CD14-positive monocyte (primary cell): Measurements from ENCODE around the gene ZNF202. TPM values are rescaled to one million over a fixed set of nuclear protein-coding genes. Genes with fewer than 3 reads are reported as not detected.

Experiments used
- DNase-seq, 3 donors: peaks; one replicate each; pipeline ENCODE4 v3.0.0-alpha.2; 2011 to 2022
- H2AFZ ChIP-seq: 2 replicates; pipeline ENCODE4 v1.6.0; 2012; ENCODE audit warnings: mild to moderate bottlenecking, low read depth, low read length, inconsistent platforms; ENCODE audit not compliant: insufficient read depth, poor library complexity, severe bottlenecking
- H3K27ac ChIP-seq, 2 donors: 1 replicate in 1 of 2; 2 replicates in 1 of 2; pipeline ENCODE4 v1.5.1; 2012 to 2013; ENCODE audit warnings: low read length in 2 of 2, control low read depth in 1 of 2, inconsistent platforms in 1 of 2, low read depth in 1 of 2, mild to moderate bottlenecking in 1 of 2
- H3K27me3 ChIP-seq, 2 donors: one replicate each; pipeline versions ENCODE4 v1.6.0 to v1.6.1; 2011 to 2013; ENCODE audit warnings: low read length in 2 of 2; ENCODE audit not compliant: control insufficient read depth in 2 of 2, insufficient read depth in 2 of 2
- H3K36me3 ChIP-seq, 2 donors: replicated peaks in 1 of 2; 1 replicate in 1 of 2; 2 replicates in 1 of 2; pipeline versions ENCODE4 v1.5.1 to v1.6.1; 2012 to 2013; ENCODE audit warnings: low read length in 2 of 2, control low read depth in 1 of 2, inconsistent platforms in 1 of 2, mild to moderate bottlenecking in 1 of 2; ENCODE audit not compliant: insufficient read depth in 2 of 2, control insufficient read depth in 1 of 2
- H3K4me1 ChIP-seq, 2 donors: 1 replicate in 1 of 2; 2 replicates in 1 of 2; pipeline versions ENCODE4 v1.5.1 to v1.6.1; 2012 to 2013; ENCODE audit warnings: low read length in 2 of 2, control low read depth in 1 of 2, inconsistent platforms in 1 of 2, mild to moderate bottlenecking in 1 of 2, moderate library complexity in 1 of 2; ENCODE audit not compliant: insufficient read depth in 2 of 2, control insufficient read depth in 1 of 2
- H3K4me2 ChIP-seq: replicated peaks from 2 replicates; pipeline ENCODE3; 2012; ENCODE audit warnings: low read length, moderate library complexity, mild to moderate bottlenecking; ENCODE audit not compliant: poor library complexity, severe bottlenecking; ENCODE audit errors: extremely low read depth
- H3K4me3 ChIP-seq, 3 experiments: fragments of 200-600 bp in 1 of 3; sonication (generic) in 1 of 3; replicated peaks in 1 of 3; 1 replicate in 2 of 3; 2 replicates in 1 of 3; pipeline ENCODE4 v1.5.1; 2011 to 2013; ENCODE audit warnings: low read length in 3 of 3, mild to moderate bottlenecking in 3 of 3, control low read depth in 2 of 3, low read depth in 2 of 3, inconsistent platforms in 1 of 3, moderate library complexity in 1 of 3
- H3K79me2 ChIP-seq: 2 replicates; pipeline ENCODE4 v1.6.0; 2012; ENCODE audit warnings: mild to moderate bottlenecking, control low read depth, inconsistent platforms, low read length, moderate library complexity; ENCODE audit not compliant: insufficient read depth
- H3K9ac ChIP-seq: 2 replicates; pipeline ENCODE4 v1.6.0; 2017; ENCODE audit warnings: low read length, mild to moderate bottlenecking; ENCODE audit not compliant: insufficient read depth, poor library complexity, severe bottlenecking
- H3K9me3 ChIP-seq, 2 donors: replicated peaks in 1 of 2; 1 replicate in 1 of 2; 2 replicates in 1 of 2; pipeline versions ENCODE4 v1.5.1 to v1.6.1; 2012 to 2013; ENCODE audit warnings: low read length in 2 of 2, control low read depth in 1 of 2; ENCODE audit not compliant: control insufficient read depth in 1 of 2, insufficient read depth in 1 of 2
- H4K20me1 ChIP-seq: 2 replicates; pipeline ENCODE4 v1.6.0; 2012; ENCODE audit warnings: mild to moderate bottlenecking, low read length, control low read depth, moderate library complexity; ENCODE audit not compliant: insufficient read depth
- H3K27ac Mint-ChIP-seq, 7 donors: one replicate each; pipeline ENCODE4 v1.8.0; 2020; ENCODE audit warnings: mild to moderate bottlenecking in 7 of 7, mixed read lengths in 7 of 7, moderate library complexity in 6 of 7, inconsistent platforms in 2 of 7
- H3K27me3 Mint-ChIP-seq, 3 donors: one replicate each; pipeline ENCODE4 v1.8.0; 2021 to 2022; ENCODE audit warnings: low read depth in 3 of 3, mild to moderate bottlenecking in 3 of 3, mixed read lengths in 3 of 3, moderate library complexity in 3 of 3, inconsistent platforms in 1 of 3
- H3K36me3 Mint-ChIP-seq, 2 donors: one replicate each; pipeline ENCODE4 v1.8.0; 2020; ENCODE audit warnings: mixed read lengths in 2 of 2, inconsistent platforms in 1 of 2, mild to moderate bottlenecking in 1 of 2
- H3K4me1 Mint-ChIP-seq: one replicate; pipeline ENCODE4 v1.8.0; 2020; ENCODE audit warnings: mild to moderate bottlenecking, mixed read lengths
- H3K4me3 Mint-ChIP-seq, 2 donors: one replicate each; pipeline ENCODE4 v1.8.0; 2020; ENCODE audit warnings: mild to moderate bottlenecking in 2 of 2, mixed read lengths in 2 of 2, moderate library complexity in 1 of 2
- H3K9me3 Mint-ChIP-seq, 7 donors: one replicate each; pipeline ENCODE4 v1.8.0; 2020 to 2022; ENCODE audit warnings: mixed read lengths in 7 of 7, mild to moderate bottlenecking in 6 of 7, moderate library complexity in 6 of 7, inconsistent platforms in 2 of 7
- WGBS: methylation state at CpG from one replicate; pipeline ENCODE4 v1.1.5; 2013; ENCODE audit warnings: missing lambda C conversion rate; ENCODE audit not compliant: insufficient coverage; 5-methylcytosine and 5-hydroxymethylcytosine counted together
- intact Hi-C, 2 donors: fragments of 100-400 bp; cut with micrococcal nuclease; formaldehyde crosslinking; loops; one replicate each; pipeline versions ENCODE4 v1.15.0 to v1.15.1; 2023
- polyA plus RNA-seq, 3 donors: library from polyadenylated mRNA; depleted of rRNA in 1 of 3; unstranded in 2 of 3; stranded (reverse) in 1 of 3; fragments of 300-500 nt in 2 of 3; fragments of >200 nt in 1 of 3; fragmentation: Illumina TruSeq in 2 of 3; gene quantifications; 1 replicate in 2 of 3; 2 replicates in 1 of 3; pipeline ENCODE4 v1.2.3, GENCODE V29; 2012 to 2021
- TF ChIP-seq, protein P1 (sequence below): fragments of 200-600 bp; IDR thresholded peaks from one replicate; pipeline ENCODE4 v1.8.0; 2022; ENCODE audit warnings: antibody characterized with exemption, mild to moderate bottlenecking

The ZNF202 gene
- polyA plus RNA-seq, 3 donors = 1.5 to 6.6 (median 1.9) TPM

GRCh38 chr11:123678246-123678645 is 63.2 kb downstream of the ZNF202 start:
- H3K9me3 Mint-ChIP-seq = no peaks in the 10 kb centered on the region
- Histone ChIP-seq H3K9ac (no peak overlapping the region), H3K4me1 (no peaks in the 10 kb centered on the region), H3K36me3 (no peaks in the 10 kb centered on the region), H3K4me2 (no peak overlapping the region), H3K27ac (no peak overlapping the region), H3K9me3 (no peaks in the 10 kb centered on the region), H4K20me1 (no peaks in the 10 kb centered on the region), H3K79me2 (no peaks in the 10 kb centered on the region), H3K4me3 (no peak overlapping the region), H2AFZ (no peak overlapping the region), H3K27me3 (no peaks in the 10 kb centered on the region)
- intact Hi-C loops = no loop called here
- no peak overlapping the region for H3K27ac Mint-ChIP-seq
- no peaks in the 10 kb centered on the region for H3K4me1 Mint-ChIP-seq
- DNase-seq = no peak
- H3K36me3 Mint-ChIP-seq = no peaks in the 10 kb centered on the region
- 89% methylated on average over 2 of the region's 2 CpGs for WGBS
- peaks cover 2 to 9% (median 3%) of the 10 kb centered on the region in 3 donors for H3K27me3 Mint-ChIP-seq
- H3K4me3 Mint-ChIP-seq = no peak overlapping the region
- TF ChIP-seq, protein P1, sequence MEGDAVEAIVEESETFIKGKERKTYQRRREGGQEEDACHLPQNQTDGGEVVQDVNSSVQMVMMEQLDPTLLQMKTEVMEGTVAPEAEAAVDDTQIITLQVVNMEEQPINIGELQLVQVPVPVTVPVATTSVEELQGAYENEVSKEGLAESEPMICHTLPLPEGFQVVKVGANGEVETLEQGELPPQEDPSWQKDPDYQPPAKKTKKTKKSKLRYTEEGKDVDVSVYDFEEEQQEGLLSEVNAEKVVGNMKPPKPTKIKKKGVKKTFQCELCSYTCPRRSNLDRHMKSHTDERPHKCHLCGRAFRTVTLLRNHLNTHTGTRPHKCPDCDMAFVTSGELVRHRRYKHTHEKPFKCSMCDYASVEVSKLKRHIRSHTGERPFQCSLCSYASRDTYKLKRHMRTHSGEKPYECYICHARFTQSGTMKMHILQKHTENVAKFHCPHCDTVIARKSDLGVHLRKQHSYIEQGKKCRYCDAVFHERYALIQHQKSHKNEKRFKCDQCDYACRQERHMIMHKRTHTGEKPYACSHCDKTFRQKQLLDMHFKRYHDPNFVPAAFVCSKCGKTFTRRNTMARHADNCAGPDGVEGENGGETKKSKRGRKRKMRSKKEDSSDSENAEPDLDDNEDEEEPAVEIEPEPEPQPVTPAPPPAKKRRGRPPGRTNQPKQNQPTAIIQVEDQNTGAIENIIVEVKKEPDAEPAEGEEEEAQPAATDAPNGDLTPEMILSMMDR = no peak

DNA sequence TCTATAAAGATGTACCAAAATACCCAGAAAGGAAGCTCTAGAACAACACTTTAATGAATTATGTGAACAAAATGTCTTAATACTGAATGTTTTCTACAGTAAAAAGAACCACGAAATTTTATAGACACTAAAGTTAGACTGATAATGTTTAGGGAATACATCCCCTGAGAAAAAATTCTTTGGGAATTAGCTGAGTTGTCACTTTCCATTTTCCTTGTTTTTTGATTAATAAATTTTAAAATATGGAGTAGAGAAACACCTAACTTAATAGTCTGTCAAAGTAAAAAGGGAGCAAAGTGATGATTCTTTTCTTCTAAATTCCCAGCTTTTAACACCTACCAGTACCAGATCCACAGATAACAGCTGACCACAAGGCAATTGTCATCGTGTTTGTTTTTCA is 64.0 kb downstream of the ZNF202 start:
- intact Hi-C loops = no loop called here
- Histone ChIP-seq H3K36me3 (no peaks in the 10 kb centered on the region), H4K20me1 (no peaks in the 10 kb centered on the region), H3K27ac (no peak overlapping the region), H3K4me1 (no peaks in the 10 kb centered on the region), H3K4me2 (no peak overlapping the region), H3K9ac (no peak overlapping the region), H3K4me3 (no peak overlapping the region), H3K9me3 (no peaks in the 10 kb centered on the region), H2AFZ (no peak overlapping the region), H3K79me2 (no peaks in the 10 kb centered on the region), H3K27me3 (no peaks in the 10 kb centered on the region)
- TF ChIP-seq, protein P1 = no peak
- H3K9me3 Mint-ChIP-seq = no peaks in the 10 kb centered on the region
- peaks cover 0 to 7% (median 5%) of the 10 kb centered on the region in 3 donors for H3K27me3 Mint-ChIP-seq
- no peak for DNase-seq
- H3K36me3 Mint-ChIP-seq = no peaks in the 10 kb centered on the region
- 67% methylated on average over 1 of the region's 2 CpGs for WGBS
- H3K27ac Mint-ChIP-seq = no peak overlapping the region
- H3K4me3 Mint-ChIP-seq = no peak overlapping the region
- H3K4me1 Mint-ChIP-seq = no peaks in the 10 kb centered on the region
